HG03039 (cell line): ENCODE measurements around the gene ZNF286A.
"Not testable (repeated sequence)": the region's sequence is repeated elsewhere in the genome, so short reads cannot be mapped to it uniquely, and the experiment has no call there.

ENCODE experiments used
- ATAC-seq: cut with Tn5 transposase; IDR thresholded peaks from one replicate; pipeline ENCODE4 v1.9.1; 2021; ENCODE audit warnings: mild to moderate bottlenecking, moderate library complexity; ENCODE audit not compliant: unreplicated experiment

The ZNF286A gene

GRCh38 chr17:15699413-15699924 lies at the start of gene ZNF286A:
Gene ZNF286A, plus strand, starts transcription at chr17:15699752. Its CDS starts 578 bp downstream, at chr17:15700330.
- peak; percentile 95 for ATAC-seq

GRCh38 chr17:15649861-15650421 lies 49.6 kb upstream of the ZNF286A start:
- ATAC-seq, result no peak

- ATAC-seq, result no peak
Measured at GRCh38 chr17:15650741-15651582, 48.6 kb upstream of the ZNF286A start.

GRCh38 chr17:15651583-15652110 lies 47.9 kb upstream of the ZNF286A start:
- peak; percentile 58 for ATAC-seq

DNA sequence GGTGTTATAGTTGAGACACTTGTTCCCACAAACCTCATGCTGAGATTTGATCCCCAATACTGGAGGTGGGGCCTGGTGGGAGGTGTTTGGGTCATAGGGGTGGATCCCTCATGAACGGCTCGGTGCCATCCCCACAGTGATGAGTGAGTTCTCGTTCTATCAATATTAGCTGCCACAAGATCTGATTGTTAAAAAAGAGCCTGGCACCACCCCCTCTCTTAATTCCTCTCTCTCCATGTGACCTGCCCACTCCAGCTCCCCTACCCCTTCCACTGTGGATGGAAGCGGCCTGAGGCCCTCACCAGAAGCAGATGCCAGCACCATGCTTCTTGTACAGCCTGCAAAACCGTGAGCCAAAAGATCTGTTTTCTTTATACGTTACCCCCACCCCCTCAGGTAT lies 46.6 kb upstream of the ZNF286A start:
- ATAC-seq, result no peak

- not testable (repeated sequence) for ATAC-seq
Measured at GRCh38 chr17:15654401-15654800, 45.2 kb upstream of the ZNF286A start.

DNA sequence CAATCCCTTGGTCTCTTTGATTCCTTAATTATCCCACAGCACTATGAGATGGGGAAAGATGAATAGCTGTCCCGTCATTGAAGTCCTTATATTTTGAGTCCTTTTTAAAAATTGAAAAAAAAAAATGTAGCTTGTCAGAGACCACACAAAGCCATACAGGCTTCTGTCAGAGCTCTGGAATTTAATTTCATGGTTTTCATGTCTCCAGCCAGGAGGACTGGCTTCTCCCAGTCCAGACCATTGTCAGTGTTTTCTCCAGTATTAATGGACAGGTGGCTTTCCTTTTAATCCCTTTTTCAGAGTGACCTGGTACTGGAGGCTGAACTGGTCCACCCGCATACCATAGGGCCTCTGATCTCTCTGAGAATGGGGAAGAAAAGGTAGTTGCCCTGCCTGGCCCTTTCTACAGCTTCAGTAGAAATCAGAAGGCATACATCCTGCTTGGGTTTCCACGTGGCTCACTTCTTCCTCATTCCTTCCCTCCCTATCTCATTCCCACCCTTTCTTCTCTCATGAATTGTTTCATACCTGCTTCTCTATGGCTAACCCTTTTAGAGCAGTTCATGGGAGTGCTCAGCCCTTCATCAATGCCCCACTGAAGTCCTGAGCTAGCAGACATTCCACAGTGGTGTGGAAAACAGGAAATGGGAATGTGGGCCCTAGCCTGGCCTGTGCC lies 44.5 kb upstream of the ZNF286A start:
- no peak for ATAC-seq

DNA sequence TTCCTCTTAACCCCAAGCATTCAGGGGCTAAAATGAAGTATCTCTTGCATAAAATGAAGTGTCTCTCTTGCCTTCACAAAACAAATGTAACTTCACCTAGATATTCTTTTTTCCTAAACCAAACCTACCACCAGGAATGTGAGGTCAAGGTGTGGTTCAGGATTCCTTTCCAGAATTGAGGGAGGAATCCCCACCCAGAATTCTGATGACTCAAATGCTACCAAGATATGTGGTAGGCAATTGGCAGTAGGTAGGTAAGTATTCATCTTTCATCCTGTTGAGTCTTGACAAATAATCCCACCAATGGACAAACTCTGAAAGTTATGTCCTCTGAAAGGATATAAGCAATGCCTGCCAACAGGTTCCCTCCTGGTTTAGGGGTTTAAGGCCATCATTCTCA lies 41.7 kb upstream of the ZNF286A start:
- ATAC-seq, result no peak

DNA sequence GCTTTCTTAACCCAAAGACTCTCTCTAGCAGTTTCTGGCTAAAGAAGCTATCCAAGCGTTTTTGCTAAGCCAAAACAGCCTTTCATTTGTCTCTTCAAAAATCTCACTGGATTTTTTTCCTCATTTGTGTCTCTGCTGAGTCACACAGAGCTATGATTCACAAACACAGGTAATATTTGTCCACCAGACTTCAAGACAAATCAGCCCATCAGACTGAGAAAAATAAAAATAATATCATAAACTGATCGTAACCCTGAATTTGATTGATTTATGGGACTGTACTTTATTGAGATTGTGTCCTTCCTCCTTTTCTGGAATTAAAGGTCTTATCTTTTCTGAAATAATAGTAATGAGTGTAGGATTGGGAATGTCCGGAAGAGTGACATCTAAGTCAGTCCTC lies 41.3 kb upstream of the ZNF286A start:
- ATAC-seq, result no peak

DNA sequence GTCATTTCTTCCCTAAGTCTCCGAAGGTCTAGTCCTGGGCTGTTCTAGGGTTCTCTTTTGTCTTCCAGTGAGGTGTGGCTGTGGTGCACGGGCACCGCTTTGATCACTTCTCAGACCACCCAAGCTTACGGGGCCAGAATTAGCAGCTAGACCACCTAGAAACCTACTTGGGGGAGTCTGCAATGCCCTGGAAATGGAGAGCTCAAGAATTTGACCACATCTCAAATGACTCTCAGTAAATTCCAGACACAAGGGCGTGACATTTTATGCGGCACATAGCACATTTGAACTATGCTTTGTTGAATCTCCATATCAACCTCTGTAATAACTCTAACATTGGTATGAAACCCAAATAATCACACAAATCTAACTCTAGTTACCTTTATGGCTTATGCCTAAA lies 40.3 kb upstream of the ZNF286A start:
- ATAC-seq, result no peak

GRCh38 chr17:15659663-15660062 lies 39.9 kb upstream of the ZNF286A start:
- ATAC-seq, result no peak

- no peak for ATAC-seq
Measured at GRCh38 chr17:15660077-15660476, 39.5 kb upstream of the ZNF286A start.

GRCh38 chr17:15662681-15663080 lies 36.9 kb upstream of the ZNF286A start:
- no peak for ATAC-seq

DNA sequence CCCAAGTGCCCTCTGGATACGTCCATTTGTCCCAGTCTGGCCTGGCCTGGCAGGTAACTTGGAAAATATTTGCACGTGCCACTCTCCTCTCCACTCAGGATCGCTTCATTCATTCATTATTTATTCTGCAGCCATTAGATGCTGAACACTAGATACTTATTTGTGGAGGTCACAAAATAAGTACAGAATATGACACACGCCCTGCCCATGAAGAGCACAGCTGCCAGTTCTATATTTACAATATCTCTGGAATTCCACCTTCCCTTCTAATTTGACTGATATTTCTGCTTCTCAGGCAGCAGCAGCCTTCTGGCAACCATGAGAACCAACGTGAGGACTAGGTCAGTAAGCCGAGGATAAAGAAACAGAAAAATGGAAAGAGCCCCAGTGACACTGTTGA lies 36.4 kb upstream of the ZNF286A start:
- no peak for ATAC-seq

DNA sequence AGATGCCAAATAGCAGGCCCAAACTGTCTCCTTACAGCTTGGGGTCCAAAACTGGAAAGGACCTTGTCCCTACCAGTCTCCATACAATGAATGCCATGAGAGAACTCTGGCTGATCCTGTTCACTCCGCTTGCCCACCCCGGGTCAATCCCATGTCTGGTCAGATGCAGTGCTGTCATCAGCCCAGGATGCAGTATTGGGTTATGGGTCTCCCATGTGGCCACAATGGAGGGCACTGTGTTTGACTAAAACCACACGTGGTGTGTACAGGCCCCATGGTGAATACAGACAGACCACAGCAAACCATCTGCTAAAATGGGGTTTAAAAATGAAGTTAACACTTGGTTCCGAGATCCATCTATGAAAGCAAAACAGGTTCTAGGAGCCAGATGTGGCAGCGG lies 35.9 kb upstream of the ZNF286A start:
- no peak for ATAC-seq

GRCh38 chr17:15669526-15669925 lies 30.0 kb upstream of the ZNF286A start:
- not testable (repeated sequence) for ATAC-seq

GRCh38 chr17:15674640-15675039 lies 24.9 kb upstream of the ZNF286A start:
- ATAC-seq, result not testable (repeated sequence)

DNA sequence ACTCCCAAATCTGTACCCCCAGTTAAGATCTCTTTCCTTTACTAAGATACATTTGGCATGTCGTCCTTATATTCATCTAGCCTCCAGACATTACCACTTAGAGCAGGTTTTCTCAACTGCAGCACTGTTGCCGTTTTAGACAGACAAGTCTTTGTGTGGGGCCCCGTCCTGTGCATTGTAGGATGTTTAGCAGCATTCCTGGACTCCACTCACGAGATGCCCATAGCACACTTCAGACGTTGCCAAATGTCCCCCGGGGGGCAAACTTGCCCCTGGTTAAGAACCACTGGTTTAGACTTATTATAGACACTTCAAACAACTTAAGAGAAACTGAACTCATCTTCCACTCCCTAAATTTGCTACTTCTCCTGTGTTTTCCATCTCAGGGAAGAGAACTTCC lies 23.6 kb upstream of the ZNF286A start:
- not testable (repeated sequence) for ATAC-seq

DNA sequence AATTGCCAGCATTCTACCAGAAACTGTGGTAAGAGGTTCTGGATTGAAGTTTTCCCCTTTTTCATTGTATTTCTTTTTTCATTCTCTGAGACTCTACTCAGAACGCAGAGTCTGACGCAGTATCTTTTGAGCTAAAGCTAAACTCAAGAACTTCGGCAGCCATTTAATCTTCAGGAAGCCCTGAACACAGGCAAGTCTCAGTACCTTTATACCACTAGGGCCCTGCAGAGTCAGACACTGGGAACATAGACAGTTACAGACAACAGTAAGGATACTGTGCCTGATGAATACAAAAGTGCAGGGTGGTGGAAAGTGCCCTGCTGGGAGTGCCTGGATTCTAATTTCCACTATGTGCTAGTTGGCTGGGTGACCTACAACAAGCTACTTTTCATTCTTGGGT lies 16.4 kb upstream of the ZNF286A start:
- not testable (repeated sequence) for ATAC-seq

GRCh38 chr17:15683824-15684478 lies 15.6 kb upstream of the ZNF286A start, which contains the start of gene TRIM16:
Gene TRIM16, minus strand, starts transcription at chr17:15684311. Its CDS starts 32,702 bp downstream, at chr17:15651609.
- peak; percentile 84 for ATAC-seq

GRCh38 chr17:15687494-15687893 lies 12.1 kb upstream of the ZNF286A start:
- not testable (repeated sequence) for ATAC-seq
